Activated naive CD4-positive, alpha-beta T cell treated with anti-CD3 and anti-CD28 coated beads, Interleukin-2, amount 10 ng/mL, durations not matched to agents 7 days and 5 days (primary cell): ENCODE data around the gene GLYATL2.
A peak's percentile ranks its signal among the peaks of the same experiment; 100 is the strongest.

Experiments
- CTCF ChIA-PET: fragments of 350-600 bp; sonication (Branson Sonifier 250); formaldehyde crosslinking; loops from one replicate; lab custom pipeline; 2021; ENCODE audit warnings: antibody characterized with exemption; lab: Charles Lee
- DNase-seq: peaks from one replicate; pipeline ENCODE4 v3.0.0-alpha.2; 2020
- H3K27ac Mint-ChIP-seq: one replicate; pipeline ENCODE4 v1.8.0; 2021; ENCODE audit warnings: mild to moderate bottlenecking, moderate library complexity, mixed read lengths
- H3K27me3 Mint-ChIP-seq: one replicate; pipeline ENCODE4 v1.8.0; 2021; ENCODE audit warnings: mild to moderate bottlenecking, mixed read lengths
- H3K36me3 Mint-ChIP-seq: one replicate; pipeline ENCODE4 v1.8.0; 2021; ENCODE audit warnings: mixed read lengths
- H3K4me1 Mint-ChIP-seq: one replicate; pipeline ENCODE4 v1.8.0; 2021; ENCODE audit warnings: mixed read lengths
- H3K4me3 Mint-ChIP-seq: one replicate; pipeline ENCODE4 v1.8.0; 2021; ENCODE audit warnings: mild to moderate bottlenecking, moderate library complexity, mixed read lengths
- H3K9me3 Mint-ChIP-seq: one replicate; pipeline ENCODE4 v1.8.0; 2021; ENCODE audit warnings: mixed read lengths

The GLYATL2 gene

DNA sequence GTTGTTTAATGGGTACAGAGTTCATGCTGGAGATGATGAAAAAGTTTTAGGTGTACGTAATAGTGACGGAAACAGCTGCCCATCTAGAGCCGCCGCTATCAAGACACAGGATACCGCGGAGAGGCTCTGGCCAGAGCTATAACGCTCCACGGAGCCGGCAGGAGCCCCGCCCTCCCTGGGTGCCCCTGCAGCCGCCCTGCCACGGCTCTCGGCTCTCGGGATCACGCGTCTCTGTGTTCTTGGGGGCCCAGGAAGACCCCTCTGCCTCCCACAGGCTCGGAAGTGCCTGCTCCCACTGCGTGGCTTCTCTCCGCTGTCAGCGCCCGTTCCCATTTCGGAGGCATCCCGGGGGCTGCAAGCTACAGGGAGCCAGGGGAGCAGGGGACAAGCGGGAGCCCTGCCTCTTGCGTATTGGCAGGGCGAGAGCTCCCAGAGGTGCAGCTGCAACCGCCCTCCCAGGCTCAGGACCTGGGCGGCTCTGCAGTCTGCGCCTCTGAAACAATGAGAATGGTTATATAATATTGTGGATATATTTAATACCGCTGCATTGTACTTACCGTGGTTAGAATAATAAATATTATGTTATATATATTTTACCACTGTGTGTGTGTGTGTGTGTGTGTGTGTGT is 13.7 kb downstream of the GLYATL2 start:
- Mint-ChIP-seq H3K9me3 (peaks cover 2% of the 10 kb centered on the region), H3K4me3 (no peak overlapping the region), H3K27me3 (peaks cover 7% of the 10 kb centered on the region), H3K36me3 (no peaks in the 10 kb centered on the region), H3K4me1 (no peaks in the 10 kb centered on the region), H3K27ac (no peak overlapping the region)
- CTCF ChIA-PET, result no interaction called here
- no peak for DNase-seq

DNA sequence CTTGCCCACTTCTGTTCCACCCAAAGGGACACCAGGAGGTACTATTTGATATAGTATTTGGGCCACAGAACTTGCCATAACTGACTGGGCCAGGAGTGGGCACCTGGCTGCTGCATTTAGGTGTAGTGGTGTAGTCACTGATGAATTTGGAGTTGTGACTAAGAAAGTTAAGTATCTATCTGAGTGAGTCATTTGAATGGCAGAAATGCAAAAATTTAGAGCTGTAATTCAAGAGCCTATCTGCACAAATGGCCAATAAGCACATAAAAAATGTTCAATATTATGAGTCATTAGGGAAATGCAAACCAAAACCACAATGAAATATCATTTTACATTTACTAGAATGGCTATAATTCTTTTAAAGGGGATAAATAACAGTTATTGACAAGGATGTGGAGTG is 14.7 kb downstream of the GLYATL2 start:
- Mint-ChIP-seq H3K4me1 (no peaks in the 10 kb centered on the region), H3K9me3 (peaks cover 5% of the 10 kb centered on the region), H3K4me3 (no peak overlapping the region), H3K27me3 (peaks cover 7% of the 10 kb centered on the region), H3K36me3 (no peaks in the 10 kb centered on the region), H3K27ac (no peak overlapping the region)
- CTCF ChIA-PET, result no interaction called here
- DNase-seq, result no peak

DNA sequence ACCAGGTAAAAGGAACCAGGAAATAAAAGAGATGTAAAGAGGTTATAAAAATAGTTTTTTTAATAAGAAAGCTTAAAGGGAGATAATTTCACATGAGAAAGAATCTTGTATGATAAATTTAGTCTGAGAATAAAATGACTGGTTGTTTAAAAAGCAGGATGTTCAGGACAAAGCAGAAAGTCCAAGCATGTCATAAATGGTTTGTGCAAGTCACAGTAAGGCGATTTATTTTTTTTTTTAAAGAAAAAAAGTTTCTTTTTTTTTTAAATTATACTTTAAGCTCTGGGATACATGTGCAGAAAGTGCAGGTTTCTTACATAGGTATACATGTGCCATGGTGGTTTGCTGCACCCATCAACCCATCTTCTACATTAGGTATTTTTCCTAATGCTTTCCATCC is 30.8 kb downstream of the GLYATL2 start:
- no peaks in the 10 kb centered on the region for H3K27me3 Mint-ChIP-seq
- H3K4me1 Mint-ChIP-seq, result no peaks in the 10 kb centered on the region
- H3K4me3 Mint-ChIP-seq, result no peak overlapping the region
- no peaks in the 10 kb centered on the region for H3K36me3 Mint-ChIP-seq
- no peak overlapping the region for H3K27ac Mint-ChIP-seq
- DNase-seq, result no peak
- CTCF ChIA-PET, result interaction anchor here (1.6 kb wide), 1 partner anchor 25 kb away, joined by 5 read pairs; no protein-coding TSS in a partner anchor
- H3K9me3 Mint-ChIP-seq, result peaks cover 11% of the 10 kb centered on the region

DNA sequence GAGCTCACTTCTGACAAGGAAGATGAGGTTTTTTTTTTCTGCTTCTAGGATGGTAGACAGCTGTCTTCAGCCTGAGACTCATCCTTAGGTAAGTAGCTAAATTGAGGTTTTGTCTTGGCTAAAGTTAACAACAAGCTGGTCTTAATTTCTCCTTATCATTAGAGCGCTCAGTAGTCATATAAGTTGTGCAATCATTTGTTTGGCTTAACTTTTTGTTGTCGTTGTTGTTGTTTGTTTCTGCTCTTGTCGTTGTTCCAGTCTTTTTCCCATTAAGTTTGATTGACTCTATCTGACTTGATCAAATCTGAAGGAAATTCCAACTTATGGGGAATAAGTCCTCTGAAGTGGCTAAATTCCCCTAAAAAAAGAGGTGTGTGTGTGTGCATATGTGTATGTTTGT is 33.0 kb downstream of the GLYATL2 start:
- Mint-ChIP-seq H3K4me3 (no peak overlapping the region), H3K27me3 (no peaks in the 10 kb centered on the region), H3K9me3 (peaks cover 9% of the 10 kb centered on the region), H3K27ac (no peak overlapping the region), H3K36me3 (no peaks in the 10 kb centered on the region), H3K4me1 (no peaks in the 10 kb centered on the region)
- DNase-seq, result no peak
- CTCF ChIA-PET, result no interaction called here

DNA sequence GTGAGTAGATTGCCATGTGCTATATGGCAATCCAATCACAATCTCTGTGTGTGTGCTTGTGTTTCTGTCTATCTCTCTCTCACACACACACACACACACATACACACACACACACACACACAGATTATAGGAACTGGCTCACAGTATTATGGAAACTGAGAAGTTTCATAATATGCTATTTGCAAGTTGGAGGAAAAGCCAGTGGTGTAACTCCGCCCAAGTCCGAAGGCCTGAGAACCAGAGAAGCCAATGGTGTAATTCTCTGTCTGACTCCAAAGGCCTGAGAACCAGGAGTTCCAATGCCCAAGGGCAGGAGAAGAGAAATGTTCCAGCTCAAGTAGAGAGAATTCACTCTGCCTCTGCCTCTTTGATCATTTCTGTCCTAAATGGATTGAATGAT is 37.2 kb downstream of the GLYATL2 start:
- Mint-ChIP-seq H3K4me3 (no peak overlapping the region), H3K4me1 (no peaks in the 10 kb centered on the region), H3K27ac (no peak overlapping the region), H3K9me3 (no peaks in the 10 kb centered on the region), H3K27me3 (no peaks in the 10 kb centered on the region), H3K36me3 (no peaks in the 10 kb centered on the region)
- CTCF ChIA-PET, result no interaction called here
- DNase-seq, result no peak

DNA sequence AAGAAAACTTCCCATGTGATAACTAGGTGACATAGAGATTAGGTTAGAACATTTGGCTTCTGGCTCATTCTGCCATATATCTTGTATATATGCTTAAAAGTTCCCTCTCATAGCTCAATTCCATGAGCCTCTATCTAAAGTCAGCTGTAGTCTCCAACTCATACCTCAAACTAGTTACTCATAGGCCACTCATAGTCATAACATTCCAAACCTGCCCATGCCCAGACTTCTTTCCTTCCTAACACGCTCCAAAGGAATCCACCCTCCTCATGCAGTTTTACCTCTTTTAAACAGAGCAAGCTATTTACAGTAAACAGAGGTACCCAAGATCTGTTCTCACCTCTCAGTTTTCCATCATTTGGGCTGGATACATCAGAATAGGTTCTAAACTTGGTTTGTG is 39.4 kb downstream of the GLYATL2 start:
- H3K27me3 Mint-ChIP-seq, result no peaks in the 10 kb centered on the region
- H3K27ac Mint-ChIP-seq, result no peak overlapping the region
- CTCF ChIA-PET, result no interaction called here
- H3K4me1 Mint-ChIP-seq, result no peaks in the 10 kb centered on the region
- H3K36me3 Mint-ChIP-seq, result no peaks in the 10 kb centered on the region
- DNase-seq, result no peak
- no peaks in the 10 kb centered on the region for H3K9me3 Mint-ChIP-seq
- H3K4me3 Mint-ChIP-seq, result no peak overlapping the region

DNA sequence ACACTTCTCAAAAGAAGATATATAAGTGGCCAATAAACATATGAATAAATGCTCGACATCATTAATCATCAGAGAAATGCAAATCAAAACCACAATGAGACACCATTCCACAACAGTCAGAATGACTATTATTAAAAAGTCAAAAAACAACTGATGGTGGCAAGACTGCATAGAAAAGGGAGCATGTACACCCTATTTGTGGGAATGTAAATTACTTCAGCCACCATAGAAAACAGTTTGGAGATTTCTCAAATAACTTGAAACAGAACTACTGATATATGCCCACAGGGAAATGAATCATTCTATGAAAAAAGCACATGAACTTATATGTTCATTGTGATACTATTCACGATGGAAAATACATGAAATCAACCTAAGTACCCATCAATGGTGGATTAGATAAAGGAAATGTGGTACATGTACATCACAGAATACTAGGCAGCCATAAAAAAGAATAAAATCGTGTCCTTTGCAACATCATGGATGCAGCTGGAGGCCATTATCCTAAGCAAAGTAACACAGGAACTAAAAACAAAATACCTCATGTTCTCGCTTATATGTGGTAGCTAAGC is 42.4 kb downstream of the GLYATL2 start:
- CTCF ChIA-PET, result no interaction called here
- Mint-ChIP-seq H3K27me3 (peaks cover 4% of the 10 kb centered on the region), H3K4me1 (no peaks in the 10 kb centered on the region), H3K36me3 (no peaks in the 10 kb centered on the region), H3K4me3 (no peak overlapping the region), H3K27ac (no peak overlapping the region), H3K9me3 (no peaks in the 10 kb centered on the region)
- DNase-seq, result no peak

DNA sequence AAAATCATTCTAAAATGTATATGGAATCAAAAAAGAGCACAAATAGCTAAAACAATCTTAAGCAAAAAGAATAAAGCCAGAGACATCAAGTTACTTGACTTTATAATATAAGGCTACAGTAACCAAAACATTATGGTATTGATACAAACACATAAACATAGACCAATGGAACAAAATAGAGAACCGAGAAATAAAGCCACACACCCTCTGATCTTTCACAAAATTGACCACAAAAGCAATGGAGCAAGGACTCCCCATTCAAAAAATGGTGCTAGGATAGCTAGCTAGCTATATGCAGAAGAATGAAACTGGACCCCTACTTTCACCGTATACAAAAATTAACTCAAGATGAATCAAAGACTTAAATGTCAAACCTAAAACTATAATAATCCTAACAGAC is 43.2 kb downstream of the GLYATL2 start:
- Mint-ChIP-seq H3K9me3 (no peaks in the 10 kb centered on the region), H3K4me3 (no peak overlapping the region), H3K27ac (no peak overlapping the region), H3K27me3 (peaks cover 10% of the 10 kb centered on the region), H3K4me1 (no peaks in the 10 kb centered on the region), H3K36me3 (no peaks in the 10 kb centered on the region)
- no peak for DNase-seq
- CTCF ChIA-PET, result no interaction called here

DNA sequence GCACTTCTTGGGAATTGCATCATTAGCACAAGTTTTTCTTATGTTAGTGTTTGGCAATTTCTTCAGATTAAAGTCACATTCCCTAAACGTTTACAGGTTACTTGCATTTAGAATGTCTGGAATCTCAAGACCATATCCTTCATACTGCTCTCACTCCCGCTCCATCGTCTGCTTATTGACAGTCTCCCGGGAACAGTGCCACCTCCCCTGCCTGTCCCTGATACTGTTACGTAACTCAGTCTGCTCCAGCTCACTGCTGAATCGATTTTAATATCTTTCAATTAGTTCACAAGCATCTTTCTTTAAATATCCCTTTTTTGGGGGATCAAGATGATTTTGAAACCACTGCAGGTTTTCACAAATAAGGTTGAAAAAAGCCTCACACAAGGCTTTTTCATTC is 48.2 kb downstream of the GLYATL2 start:
- Mint-ChIP-seq H3K27me3 (peaks cover 10% of the 10 kb centered on the region), H3K9me3 (no peaks in the 10 kb centered on the region), H3K4me3 (no peak overlapping the region), H3K36me3 (no peaks in the 10 kb centered on the region), H3K27ac (no peak overlapping the region), H3K4me1 (no peaks in the 10 kb centered on the region)
- no peak for DNase-seq
- CTCF ChIA-PET, result interaction anchor here (1.1 kb wide), 1 partner anchor 8 kb away, joined by 5 read pairs; no protein-coding TSS in a partner anchor

DNA sequence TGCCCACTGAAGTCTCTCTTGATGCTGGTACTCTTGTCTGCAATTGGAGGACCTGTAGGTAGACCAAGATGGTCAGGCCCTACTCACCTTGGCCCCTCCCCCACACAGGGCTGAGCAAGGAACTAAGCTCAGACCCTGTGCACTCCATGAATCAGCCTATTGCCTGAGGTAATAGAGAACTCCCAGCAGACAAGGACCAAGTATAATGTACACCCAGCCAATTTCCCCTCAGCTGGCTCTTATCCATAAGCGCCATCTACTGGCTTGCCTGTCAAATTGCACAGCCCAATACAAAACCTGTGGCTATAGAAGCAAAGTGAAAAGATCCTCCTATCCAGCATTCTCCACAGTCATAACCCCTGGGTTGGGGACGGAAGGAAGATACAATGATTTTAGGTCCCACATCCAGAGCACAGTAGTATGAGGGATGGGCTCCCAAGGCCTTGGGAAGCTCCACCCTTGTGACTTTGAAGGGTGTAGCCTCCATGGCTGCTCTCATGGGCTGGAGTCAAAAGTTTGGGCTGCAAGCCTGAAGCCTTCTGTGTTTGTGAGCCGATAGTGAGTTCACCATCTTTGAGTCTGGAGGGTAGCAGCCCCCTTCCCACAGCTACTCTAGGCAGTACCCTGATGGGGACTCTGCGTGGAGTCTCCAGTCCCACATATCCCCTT is 56.0 kb downstream of the GLYATL2 start:
- CTCF ChIA-PET, result interaction anchor here (0.7 to 4.9 kb wide), 18 partner anchors 8 to 221 kb away, joined by 3 to 33 read pairs (median 4); partner anchors contain the start of gene LPXN
- no peaks in the 10 kb centered on the region for H3K9me3 Mint-ChIP-seq
- H3K36me3 Mint-ChIP-seq, result no peaks in the 10 kb centered on the region
- H3K4me1 Mint-ChIP-seq, result no peaks in the 10 kb centered on the region
- H3K27me3 Mint-ChIP-seq, result no peaks in the 10 kb centered on the region
- H3K27ac Mint-ChIP-seq, result no peak overlapping the region
- peak; percentile 53 for DNase-seq
- no peak overlapping the region for H3K4me3 Mint-ChIP-seq

DNA sequence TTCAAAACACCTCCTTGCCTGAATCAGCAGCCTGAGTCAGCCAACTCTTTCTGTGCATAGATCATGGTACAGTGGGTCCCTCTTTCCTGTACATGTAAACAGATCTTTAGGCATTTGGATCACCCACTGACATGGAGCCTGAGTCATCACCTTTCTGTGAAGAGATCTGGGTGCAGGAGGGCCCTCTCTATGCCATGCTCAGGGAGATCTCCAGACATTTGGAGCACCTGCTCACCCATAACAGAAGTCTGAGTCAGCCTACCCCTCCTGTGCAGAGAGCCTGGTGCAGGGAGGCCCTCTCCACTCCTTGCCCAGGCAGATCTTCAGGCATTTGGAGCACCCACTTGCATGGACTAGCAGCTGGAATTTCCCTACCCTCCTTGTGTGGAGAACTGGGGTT is 56.6 kb downstream of the GLYATL2 start:
- Mint-ChIP-seq H3K36me3 (no peaks in the 10 kb centered on the region), H3K4me1 (no peaks in the 10 kb centered on the region), H3K4me3 (no peak overlapping the region), H3K27ac (no peak overlapping the region), H3K9me3 (no peaks in the 10 kb centered on the region), H3K27me3 (no peaks in the 10 kb centered on the region)
- CTCF ChIA-PET, result interaction anchor here (1.0 to 4.9 kb wide), 16 partner anchors 9 to 220 kb away, joined by 3 to 33 read pairs (median 4); partner anchors contain the start of gene LPXN
- no peak for DNase-seq

DNA sequence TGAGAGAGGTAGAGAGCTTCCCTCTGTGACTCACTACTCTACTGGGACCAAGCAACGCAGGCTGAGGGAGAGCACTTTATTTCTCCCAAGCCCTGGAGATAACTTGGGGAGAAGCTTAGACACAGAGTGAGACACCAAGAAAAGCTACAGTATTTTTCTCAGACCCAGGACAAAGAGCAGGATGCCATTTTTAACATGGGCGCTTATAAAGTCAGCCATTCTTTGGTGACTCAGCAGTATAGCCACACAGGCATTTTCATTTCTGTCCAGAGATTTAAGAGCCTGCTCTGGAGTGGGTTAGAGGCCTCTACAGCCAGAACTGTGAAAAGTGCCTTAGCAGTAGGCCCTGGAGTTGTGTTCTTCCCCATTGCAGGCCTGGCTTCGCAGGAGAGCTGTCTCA is 57.8 kb downstream of the GLYATL2 start:
- no peaks in the 10 kb centered on the region for H3K4me1 Mint-ChIP-seq
- no peak for DNase-seq
- H3K27me3 Mint-ChIP-seq, result no peaks in the 10 kb centered on the region
- no peaks in the 10 kb centered on the region for H3K36me3 Mint-ChIP-seq
- H3K9me3 Mint-ChIP-seq, result no peaks in the 10 kb centered on the region
- CTCF ChIA-PET, result interaction anchor here (0.7 to 4.9 kb wide), 6 partner anchors 12 to 137 kb away, joined by 3 to 33 read pairs (median 3); no protein-coding TSS in a partner anchor
- H3K4me3 Mint-ChIP-seq, result no peak overlapping the region
- no peak overlapping the region for H3K27ac Mint-ChIP-seq

DNA sequence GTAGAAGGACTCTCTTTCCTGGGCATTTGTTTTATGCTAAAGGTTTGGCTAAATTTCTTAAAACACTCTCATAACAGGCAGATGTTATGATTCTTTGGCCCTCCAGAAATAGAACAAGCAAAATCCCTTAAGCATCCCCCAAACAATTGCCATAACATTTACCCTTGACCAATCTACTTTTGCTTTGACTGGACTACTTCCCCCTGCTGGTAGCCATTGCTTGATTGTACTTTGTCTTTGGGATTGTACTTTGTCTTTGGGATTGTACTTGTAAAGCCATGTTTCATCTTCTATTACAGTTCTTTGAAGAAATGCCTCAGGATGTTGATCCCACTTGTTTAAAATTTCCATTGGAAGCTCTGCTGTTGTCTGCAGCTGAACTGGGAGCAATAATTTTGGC is 59.5 kb downstream of the GLYATL2 start:
- no peaks in the 10 kb centered on the region for H3K27me3 Mint-ChIP-seq
- no peak for DNase-seq
- no peak overlapping the region for H3K27ac Mint-ChIP-seq
- no peak overlapping the region for H3K4me3 Mint-ChIP-seq
- no peaks in the 10 kb centered on the region for H3K4me1 Mint-ChIP-seq
- H3K9me3 Mint-ChIP-seq, result no peaks in the 10 kb centered on the region
- CTCF ChIA-PET, result interaction anchor here (1.2 kb wide), 1 partner anchor 109 kb away, joined by 3 read pairs; no protein-coding TSS in a partner anchor
- no peaks in the 10 kb centered on the region for H3K36me3 Mint-ChIP-seq
